ENCODE results near the gene VGLL4. TPM values are rescaled to one million over a fixed set of nuclear protein-coding genes. Genes with fewer than 3 reads are reported as not detected.

Gene VGLL4
- total RNA-seq, 1 experiment from 2014 or later = 46.3 TPM

GRCh38 chr3:11662392-11662990 is 18.8 kb upstream of the VGLL4 start:
- TF ChIP-seq CTCF (conservative IDR thresholded peaks at IDR 0.05; ENCODE audit: low read depth, low read length) (peak; percentile 84), EZH2 (IDR thresholded peaks at IDR 0.05; ENCODE audit: low read length, unreplicated experiment) (no peak), EZH2phosphoT487 (IDR thresholded peaks at IDR 0.05; ENCODE audit: borderline replicate concordance, low read length) (no peak)
- H3K27ac ChIP-seq (ENCODE audit: low read length) = no peak overlapping the region
- BruUV-seq (replicated peaks) = no TSS peak

GRCh38 chr3:11661827-11662226 is 18.1 kb upstream of the VGLL4 start:
- Histone ChIP-seq H4K20me1 (ENCODE audit: low read length) (no peaks in the 10 kb centered on the region), H3K27me3 (ENCODE audit: low read length) (no peaks in the 10 kb centered on the region), H3K79me2 (ENCODE audit: low read length) (peaks cover 17% of the 10 kb centered on the region; the same call in 1 of the 2 replicates), H3K36me3 (ENCODE audit: low read depth, low read length) (no peaks in the 10 kb centered on the region), H2AFZ (ENCODE audit: low read length) (no peak overlapping the region), H3K27ac (ENCODE audit: low read length) (no peak overlapping the region), H3K4me3 (ENCODE audit: low read length) (no peak overlapping the region), H3K9me2 (replicated peaks; ENCODE audit: low read length) (no peaks in the 10 kb centered on the region), H3F3A (ENCODE audit: low read length, unreplicated experiment) (no peaks in the 10 kb centered on the region), H3K9ac (ENCODE audit: low read length) (no peak overlapping the region), H3K9me3 (ENCODE audit: low read length) (no peaks in the 10 kb centered on the region), H3K4me2 (ENCODE audit: low read length) (no peak overlapping the region), H3K4me1 (ENCODE audit: insufficient read depth, low read length) (peaks cover 14% of the 10 kb centered on the region; the same call in 1 of the 2 replicates)
- peak; percentile 32 for DNase-seq
- POLR2A ChIA-PET (ENCODE audit: unreplicated experiment) = interaction anchor here (0.8 kb wide), 1 partner anchor 48 kb away, joined by 4 read pairs; no protein-coding TSS in a partner anchor
- no peak; the same call in 1 of the 2 replicates for ATAC-seq
- CTCF ChIA-PET = interaction anchor here (0.7 to 1.0 kb wide), 3 partner anchors 10 to 121 kb away, joined by 3 read pairs; no protein-coding TSS in a partner anchor
- intact Hi-C loops (cut with micrococcal nuclease) = loop anchor here (2.0 to 5.0 kb wide), 2 partner anchors 55 to 175 kb away; no protein-coding TSS in a partner anchor
- no TSS peak for BruUV-seq (replicated peaks)
- TF ChIP-seq EZH2 (IDR thresholded peaks at IDR 0.05; ENCODE audit: low read length, unreplicated experiment) (no peak), EZH2phosphoT487 (IDR thresholded peaks at IDR 0.05; ENCODE audit: borderline replicate concordance, low read length) (no peak), CTCF (conservative IDR thresholded peaks at IDR 0.05; ENCODE audit: low read depth, low read length) (no peak)

More at GRCh38 chr3:11662392-11662990, 18.8 kb upstream of the VGLL4 start:
- Histone ChIP-seq H3K9me2 (replicated peaks; ENCODE audit: low read length) (no peaks in the 10 kb centered on the region), H3K4me1 (ENCODE audit: insufficient read depth, low read length) (peaks cover 14% of the 10 kb centered on the region; the same call in 1 of the 2 replicates), H4K20me1 (ENCODE audit: low read length) (no peaks in the 10 kb centered on the region), H3K4me3 (ENCODE audit: low read length) (no peak overlapping the region), H3F3A (ENCODE audit: low read length, unreplicated experiment) (no peaks in the 10 kb centered on the region), H3K79me2 (ENCODE audit: low read length) (peaks cover 16% of the 10 kb centered on the region), H3K4me2 (ENCODE audit: low read length) (no peak overlapping the region), H2AFZ (ENCODE audit: low read length) (peak overlapping the region; percentile 40; the same call in 1 of the 2 replicates), H3K9me3 (ENCODE audit: low read length) (no peaks in the 10 kb centered on the region), H3K9ac (ENCODE audit: low read length) (no peak overlapping the region), H3K36me3 (ENCODE audit: low read depth, low read length) (no peaks in the 10 kb centered on the region), H3K27me3 (ENCODE audit: low read length) (no peaks in the 10 kb centered on the region)
- ChIA-PET CTCF (interaction anchor here (0.6 to 1.0 kb wide), 4 partner anchors 9 to 173 kb away, joined by 3 read pairs; no protein-coding TSS in a partner anchor), POLR2A (ENCODE audit: unreplicated experiment) (interaction anchor here (0.8 kb wide), 1 partner anchor 49 kb away, joined by 4 read pairs; no protein-coding TSS in a partner anchor)
- ATAC-seq (peak; percentile 85), DNase-seq (peak; percentile 71)
- intact Hi-C loops (cut with micrococcal nuclease) = loop anchor here (2.0 to 5.0 kb wide), 2 partner anchors 54 to 175 kb away; no protein-coding TSS in a partner anchor

Measured in PC-3 (cell line).